Stimulated activated CD4-positive, alpha-beta T cell treated with anti-CD3 and anti-CD28 coated beads, Interleukin-12 subunit alpha, Interleukin-12 subunit beta, amount 100 ng/mL, for 48 hours (primary cell): Measurements from ENCODE around the gene LDLRAD4.
A peak's percentile ranks its signal among the peaks of the same experiment; 100 is the strongest.

ENCODE experiments used
- DNase-seq, 3 donors: peaks; one replicate each; pipeline ENCODE4 v3.0.0-alpha.2; 2020; ENCODE audit warnings: low read depth in 2 of 3, low spot score in 1 of 3

Gene LDLRAD4

GRCh38 chr18:13560306-13560705 is 341.7 kb downstream of the LDLRAD4 start:
- no peak for DNase-seq

- peak; percentile 86 to 89 (median 87) for DNase-seq
Measured at GRCh38 chr18:13562494-13563029, 344.0 kb downstream of the LDLRAD4 start.

- DNase-seq: no peak
Measured at GRCh38 chr18:13563390-13563805, 344.8 kb downstream of the LDLRAD4 start.

- DNase-seq: no peak
Measured at GRCh38 chr18:13564579-13564978, 346.0 kb downstream of the LDLRAD4 start.

- DNase-seq: no peak
Measured at GRCh38 chr18:13565228-13565627, 346.7 kb downstream of the LDLRAD4 start.

- no peak for DNase-seq
Measured at GRCh38 chr18:13566941-13567746, 348.6 kb downstream of the LDLRAD4 start.

GRCh38 chr18:13568443-13569392 is 350.2 kb downstream of the LDLRAD4 start:
- peak in 2 of 3 donors; percentile 39 to 61 for DNase-seq

- DNase-seq: no peak
Measured at GRCh38 chr18:13570216-13570615, 351.7 kb downstream of the LDLRAD4 start.

GRCh38 chr18:13570856-13571495 is 352.4 kb downstream of the LDLRAD4 start:
- peak in 1 of 3 donors; percentile 29 for DNase-seq

- no peak for DNase-seq
Measured at GRCh38 chr18:13572148-13572547, 353.6 kb downstream of the LDLRAD4 start.

- no peak for DNase-seq
Measured at GRCh38 chr18:13572721-13573120, 354.2 kb downstream of the LDLRAD4 start.

- DNase-seq: no peak
Measured at GRCh38 chr18:13573750-13574149, 355.2 kb downstream of the LDLRAD4 start.

- no peak for DNase-seq
Measured at GRCh38 chr18:13574355-13574754, 355.8 kb downstream of the LDLRAD4 start.

GRCh38 chr18:13574761-13575160 is 356.2 kb downstream of the LDLRAD4 start:
- DNase-seq: no peak

- no peak for DNase-seq
Measured at GRCh38 chr18:13576598-13576997, 358.0 kb downstream of the LDLRAD4 start.

GRCh38 chr18:13577091-13577697 is 358.6 kb downstream of the LDLRAD4 start:
- peak; percentile 34 to 47 (median 46) for DNase-seq

- no peak for DNase-seq
Measured at GRCh38 chr18:13577781-13578180, 359.2 kb downstream of the LDLRAD4 start.

- no peak for DNase-seq
Measured at GRCh38 chr18:13578400-13578799, 359.8 kb downstream of the LDLRAD4 start.

GRCh38 chr18:13579874-13580273 is 361.3 kb downstream of the LDLRAD4 start:
- DNase-seq: no peak

GRCh38 chr18:13580351-13580750 is 361.8 kb downstream of the LDLRAD4 start:
- no peak for DNase-seq

- DNase-seq: no peak
Measured at GRCh38 chr18:13580991-13581390, 362.4 kb downstream of the LDLRAD4 start.
